GM11168 (cell line): ENCODE results near the gene MCIDAS.

ENCODE experiments used
- in situ Hi-C: fragments of 300-500 bp; cut with MboI; formaldehyde crosslinking; loops from one replicate; pipeline ENCODE4 v1.12.0; 2022; ENCODE audit warnings: low sequenced_read_pairs; ENCODE audit not compliant: unreplicated experiment

The MCIDAS gene

DNA sequence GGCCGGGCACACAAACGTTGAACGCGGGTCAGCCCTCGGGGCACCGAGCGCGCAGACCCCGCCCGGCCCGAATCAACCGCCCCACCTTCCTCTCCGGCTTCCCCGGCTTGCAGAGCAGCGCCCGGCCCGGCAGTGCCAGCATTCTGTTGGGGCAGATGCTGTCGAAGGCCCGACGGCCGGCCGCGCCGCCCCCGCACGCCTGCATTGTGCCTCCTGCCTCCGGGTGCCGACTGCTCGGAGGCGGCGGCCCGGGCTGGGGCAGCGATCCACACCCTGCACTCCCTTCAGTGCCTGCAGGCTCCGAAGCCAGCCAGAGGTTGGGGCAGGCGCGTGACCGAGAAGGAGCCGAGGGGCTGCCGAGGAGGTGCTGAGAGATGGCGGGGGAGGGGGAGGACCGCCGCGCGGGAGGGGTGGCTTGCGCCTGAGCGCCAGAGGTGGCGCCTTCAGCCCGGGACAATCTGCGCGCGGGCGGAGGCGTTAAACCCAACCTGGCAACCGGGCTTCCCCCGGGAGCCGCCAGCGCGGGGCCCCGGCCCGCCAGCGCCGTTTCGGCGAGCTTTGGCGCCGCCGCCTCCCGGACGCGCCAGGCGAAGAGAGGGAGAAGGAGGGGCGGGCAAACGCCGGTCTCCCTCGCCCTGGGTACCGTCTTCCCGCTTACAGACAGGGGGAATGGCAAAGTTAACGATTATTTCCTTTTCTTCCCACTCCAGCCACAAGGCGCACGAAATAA, at the start of gene MCIDAS:
MCIDAS (minus strand) TSS at position 382 of the 730 bp plus-strand sequence; CDS start at position 205, 177 bp downstream.
- in situ Hi-C loops, result no loop called here

DNA sequence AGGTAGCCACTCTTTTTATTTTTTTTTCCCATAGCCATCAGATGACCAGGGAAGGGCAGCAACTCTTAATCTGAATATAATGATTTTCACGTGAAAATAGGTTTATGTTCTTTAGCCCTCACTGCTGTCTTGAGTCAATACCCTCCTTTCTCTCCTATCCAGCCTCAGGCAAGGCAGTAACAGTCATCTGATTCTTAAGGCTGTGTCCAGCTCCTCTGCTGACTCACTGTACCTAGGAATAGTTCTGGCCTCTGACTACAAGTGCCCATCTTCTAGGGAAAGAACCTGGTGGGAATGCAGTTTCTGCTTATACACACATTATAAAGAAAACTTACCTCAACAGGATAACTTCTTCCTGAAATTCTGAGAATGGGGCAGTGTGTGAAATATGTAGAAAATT, 49.7 kb upstream of the MCIDAS start:
- in situ Hi-C loops, result no loop called here

DNA sequence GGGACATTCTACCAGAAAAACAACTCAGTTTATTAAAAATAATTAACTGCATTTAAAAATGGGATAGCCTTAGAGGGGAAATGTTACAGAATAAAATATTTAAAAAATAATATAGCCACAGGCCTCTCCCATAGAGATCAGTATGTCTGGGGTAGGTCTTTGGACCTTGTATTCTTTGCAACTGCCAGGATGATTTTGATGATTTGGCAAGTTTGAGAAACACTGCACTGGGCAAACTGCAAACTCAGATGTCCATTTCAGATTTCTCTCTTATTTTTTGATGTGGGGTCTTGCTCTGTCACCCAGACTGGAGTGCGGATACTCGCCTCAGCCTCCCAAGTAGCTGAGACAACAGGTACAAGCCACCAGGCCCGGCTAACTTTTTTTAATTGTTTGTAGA, 31.2 kb upstream of the MCIDAS start:
- in situ Hi-C loops, result no loop called here

DNA sequence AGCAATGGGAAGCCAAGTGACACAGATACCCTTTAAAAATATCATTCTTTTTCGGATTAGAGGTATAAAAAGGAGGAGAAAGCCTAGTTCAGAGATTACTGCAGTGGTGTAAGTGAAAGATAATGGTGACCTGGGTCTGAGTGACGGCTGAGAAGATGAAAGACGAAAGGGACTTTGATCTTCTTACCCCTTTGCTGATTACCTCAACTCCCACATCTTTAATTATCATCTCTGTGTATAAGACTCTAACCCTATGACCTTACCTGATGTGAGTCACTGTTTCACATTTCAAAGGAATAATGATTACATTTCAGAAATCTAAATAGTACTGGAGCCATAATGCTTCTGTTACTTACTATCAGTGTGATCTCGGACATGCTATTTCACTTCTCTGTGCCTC, 27.7 kb upstream of the MCIDAS start:
- in situ Hi-C loops, result no loop called here

DNA sequence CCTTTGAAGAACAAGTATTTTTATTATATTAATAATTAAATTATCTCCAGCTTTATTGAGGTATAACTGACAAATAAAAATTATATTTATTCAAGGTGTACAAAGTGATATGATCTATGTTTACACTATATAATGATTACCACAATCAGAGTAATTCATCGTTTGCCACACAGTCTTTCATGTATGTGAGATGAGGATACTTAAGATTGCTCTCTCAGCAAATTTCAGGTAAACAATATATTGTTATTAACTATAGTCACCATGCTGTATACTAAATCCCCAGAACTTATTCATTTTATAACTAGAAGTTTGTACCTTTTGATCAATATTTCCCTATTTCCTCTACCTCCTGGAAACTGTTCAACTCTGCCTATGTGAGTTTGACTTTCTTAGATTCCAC, 22.9 kb upstream of the MCIDAS start:
- in situ Hi-C loops, result no loop called here

DNA sequence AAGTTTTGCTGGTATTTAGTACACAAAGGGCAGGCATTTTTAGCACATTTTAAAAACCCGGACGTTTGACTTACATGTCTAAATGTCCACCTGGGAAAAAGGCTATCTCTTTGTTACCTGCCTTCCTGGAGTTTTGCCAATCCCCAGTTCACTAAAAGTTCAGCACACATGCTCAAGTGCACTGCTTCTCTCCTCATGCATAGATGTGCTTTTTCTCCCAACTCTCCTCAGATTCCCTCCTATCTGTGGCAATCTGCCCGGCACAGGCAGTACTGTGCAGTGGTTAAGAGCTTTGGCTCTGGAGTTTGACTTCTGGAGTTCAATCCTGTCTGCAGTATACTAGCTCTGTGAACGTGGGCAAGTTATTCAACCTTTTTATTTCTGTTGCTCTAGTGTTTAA, 14.6 kb upstream of the MCIDAS start:
- in situ Hi-C loops, result no loop called here

DNA sequence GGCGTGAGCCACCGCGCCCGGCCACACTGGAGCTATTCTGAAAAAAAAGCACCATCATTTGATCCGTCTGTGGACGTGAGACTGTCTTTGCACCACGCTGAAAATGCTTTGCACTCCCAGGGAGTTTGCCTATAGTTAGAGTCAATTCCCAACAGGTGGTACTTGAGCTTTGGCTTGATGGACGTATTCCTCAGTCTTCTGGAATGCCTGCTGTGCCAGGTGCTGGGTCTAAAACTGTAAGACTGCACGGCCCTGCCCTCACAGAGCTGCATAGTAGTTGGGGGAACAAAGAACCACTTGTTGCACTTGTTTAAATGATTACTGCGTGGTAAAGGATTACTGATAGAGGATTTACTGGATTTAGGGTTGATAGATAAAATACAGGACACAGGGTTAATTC, 9.7 kb upstream of the MCIDAS start:
- in situ Hi-C loops, result no loop called here

DNA sequence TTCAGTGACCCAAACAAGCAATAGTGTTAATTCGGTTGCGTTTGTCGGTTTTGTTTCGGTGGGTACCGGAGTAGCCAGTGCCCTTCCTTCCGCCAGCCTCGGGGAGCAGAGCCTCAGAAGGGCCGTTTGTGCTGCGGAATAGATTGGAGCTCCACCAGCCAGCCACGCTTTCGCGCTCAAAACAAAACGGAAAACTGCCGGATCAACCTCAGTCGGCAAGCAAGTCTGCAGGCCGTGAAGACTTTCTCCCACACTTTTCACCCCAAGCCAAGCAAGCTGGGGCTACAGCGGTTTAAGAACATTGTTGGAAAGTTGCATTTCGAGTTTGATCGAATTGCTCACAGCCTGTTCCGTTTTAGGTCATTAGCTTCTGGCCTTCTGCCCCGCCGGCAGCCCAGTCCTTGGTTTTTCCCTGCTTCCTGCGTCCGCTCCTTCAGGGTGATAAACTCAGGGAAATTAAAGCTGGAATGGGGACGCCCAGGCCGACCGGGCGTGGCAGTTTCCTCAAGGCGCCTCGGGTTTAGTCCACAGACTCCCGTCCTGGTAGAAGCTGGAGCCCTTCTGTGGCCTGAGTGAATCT, 7.1 kb upstream of the MCIDAS start:
- in situ Hi-C loops, result no loop called here

DNA sequence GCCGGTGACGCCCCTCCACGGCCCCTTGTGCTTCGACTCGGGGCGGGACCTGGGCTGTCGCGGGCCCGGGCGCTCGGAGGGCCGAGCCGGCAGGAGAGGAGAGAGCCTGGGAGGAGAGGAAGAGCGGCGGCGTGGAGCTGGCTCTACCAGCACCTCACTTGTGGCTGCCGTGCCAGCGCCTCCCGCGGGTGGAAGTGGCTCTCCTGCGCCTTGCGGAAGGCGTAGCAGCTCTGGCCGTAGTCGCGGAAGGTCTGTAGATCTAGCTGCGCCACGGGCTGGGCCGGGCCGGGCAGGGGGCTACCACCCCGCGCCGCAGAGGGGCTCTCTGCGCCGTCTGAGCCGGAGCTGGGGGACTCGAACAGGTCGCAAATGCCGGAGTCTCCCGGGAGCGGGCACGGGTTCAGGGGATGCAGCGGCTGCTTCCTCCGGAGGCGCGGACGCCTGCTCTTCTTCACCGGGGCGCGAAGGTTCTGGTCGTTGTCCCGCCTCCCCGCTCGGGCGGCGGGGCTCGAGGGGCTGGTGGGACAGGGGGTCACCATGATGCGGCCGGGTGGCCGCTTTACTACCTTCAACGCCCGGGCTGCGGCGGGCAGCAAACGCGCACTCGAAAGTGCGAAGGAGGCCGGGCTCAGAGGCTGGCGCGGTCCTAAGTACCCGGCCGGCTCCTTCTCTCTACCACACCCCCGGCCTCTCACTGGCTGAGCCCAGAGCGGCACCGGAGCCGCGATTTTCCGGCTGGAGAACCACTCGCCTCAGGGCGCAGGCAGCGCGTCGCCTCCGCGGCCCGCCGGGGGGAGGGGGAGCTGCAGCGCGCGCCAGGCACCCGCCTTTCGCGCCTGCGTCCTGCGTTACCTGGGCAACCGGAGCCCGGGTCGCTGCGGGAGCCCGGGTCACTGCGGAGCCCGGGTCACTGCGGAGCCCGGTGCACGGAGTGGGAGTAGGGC, 6.1 kb upstream of the MCIDAS start, which contains the start of gene CCNO:
CCNO (minus strand) TSS at position 624 of the 944 bp plus-strand sequence; CDS start at position 539, 85 bp downstream.
- in situ Hi-C loops, result no loop called here

DNA sequence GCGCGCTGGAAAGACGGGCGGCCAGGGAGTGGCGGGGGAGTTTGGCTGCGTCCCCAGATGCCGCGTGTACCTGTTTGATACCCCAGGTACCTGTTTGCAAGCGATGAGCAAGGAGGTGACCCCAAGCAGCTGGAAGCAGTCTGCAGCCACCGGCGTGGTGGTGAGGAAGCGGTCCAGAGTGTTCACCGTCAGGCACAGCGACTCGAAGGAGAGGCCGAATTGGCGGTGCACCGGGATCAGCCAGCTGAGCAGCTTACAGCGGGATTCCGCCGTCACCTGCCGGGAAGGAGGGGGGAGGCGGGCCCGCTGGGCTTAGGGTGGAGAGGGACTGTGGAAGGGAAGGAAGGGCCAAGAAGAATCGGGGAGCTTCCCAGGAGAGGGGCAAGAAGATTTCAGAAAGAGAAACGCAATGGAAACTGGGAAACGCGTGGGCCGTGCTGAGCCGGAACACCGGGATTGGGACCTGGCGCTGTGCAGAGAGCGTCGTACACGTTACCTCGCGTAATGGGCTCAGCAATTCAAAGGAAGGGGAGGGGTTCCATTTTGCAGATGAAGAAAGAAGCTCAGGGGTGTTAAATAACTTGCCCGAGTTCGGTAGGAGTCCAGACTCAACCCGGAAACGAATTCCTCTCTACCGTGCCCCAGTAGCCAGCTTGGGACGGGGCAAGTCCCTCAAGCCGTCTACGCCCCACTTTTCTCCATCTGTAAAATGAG, 5.3 kb upstream of the MCIDAS start:
- in situ Hi-C loops, result no loop called here

DNA sequence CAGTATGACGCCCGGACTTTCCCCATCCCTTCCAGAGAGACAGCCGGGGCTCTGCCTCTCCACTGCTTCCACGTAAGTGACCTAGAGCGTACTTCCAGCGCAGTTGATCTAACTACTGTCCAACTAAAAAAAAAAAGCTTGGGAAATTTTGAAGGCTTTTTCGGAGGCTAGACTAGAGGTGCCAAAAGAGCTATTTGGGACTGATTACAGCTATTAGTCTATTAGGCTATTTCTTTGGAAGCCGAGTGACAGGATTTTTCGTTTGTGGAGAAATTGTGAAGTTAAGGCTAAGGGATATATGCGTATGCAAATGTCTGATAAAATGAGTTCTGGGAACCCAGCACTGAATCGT, 4.8 kb upstream of the MCIDAS start:
- in situ Hi-C loops, result no loop called here

DNA sequence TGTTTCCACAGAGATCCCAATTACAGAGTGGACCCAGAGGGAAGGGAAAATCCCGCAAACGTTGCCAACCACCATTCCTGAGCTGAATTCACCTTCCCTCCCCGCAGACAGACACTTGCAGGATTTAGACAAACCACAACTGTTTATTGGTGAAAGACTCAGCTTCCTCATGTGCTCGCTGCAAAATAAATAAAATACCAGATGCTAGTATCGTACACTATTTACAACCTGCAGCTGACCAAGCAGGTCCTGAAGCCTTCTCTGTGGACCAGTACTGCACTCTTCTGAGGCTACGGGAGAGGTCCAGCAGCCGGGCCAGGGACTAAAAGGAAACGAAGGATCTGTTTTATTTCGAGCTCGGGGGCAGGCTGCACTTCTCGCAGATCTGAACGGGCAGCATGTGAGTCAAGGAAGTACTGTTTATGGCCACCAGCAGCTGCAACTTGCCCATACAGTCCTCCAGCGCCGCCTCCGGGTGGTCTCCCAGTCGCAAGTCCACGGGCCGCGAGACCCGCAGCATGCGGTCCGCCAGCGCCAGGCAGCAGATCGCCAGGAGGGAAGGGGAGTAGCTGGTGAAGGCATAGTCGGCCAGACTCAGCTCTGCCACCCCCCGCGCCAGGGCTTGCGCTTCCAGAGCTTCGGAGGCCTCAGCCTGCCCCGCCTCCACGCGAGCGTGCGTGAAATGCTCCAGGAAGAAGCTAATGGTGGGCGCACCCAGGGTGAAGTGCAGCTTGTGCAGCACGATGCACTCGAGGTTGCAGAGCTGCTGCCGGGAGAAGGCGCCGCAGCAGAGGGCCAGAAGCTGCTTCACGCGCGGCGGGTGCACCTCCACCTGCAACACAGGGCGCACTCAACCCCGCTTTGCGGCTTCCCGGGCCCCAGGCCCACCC, 4.2 kb upstream of the MCIDAS start:
- in situ Hi-C loops, result no loop called here

DNA sequence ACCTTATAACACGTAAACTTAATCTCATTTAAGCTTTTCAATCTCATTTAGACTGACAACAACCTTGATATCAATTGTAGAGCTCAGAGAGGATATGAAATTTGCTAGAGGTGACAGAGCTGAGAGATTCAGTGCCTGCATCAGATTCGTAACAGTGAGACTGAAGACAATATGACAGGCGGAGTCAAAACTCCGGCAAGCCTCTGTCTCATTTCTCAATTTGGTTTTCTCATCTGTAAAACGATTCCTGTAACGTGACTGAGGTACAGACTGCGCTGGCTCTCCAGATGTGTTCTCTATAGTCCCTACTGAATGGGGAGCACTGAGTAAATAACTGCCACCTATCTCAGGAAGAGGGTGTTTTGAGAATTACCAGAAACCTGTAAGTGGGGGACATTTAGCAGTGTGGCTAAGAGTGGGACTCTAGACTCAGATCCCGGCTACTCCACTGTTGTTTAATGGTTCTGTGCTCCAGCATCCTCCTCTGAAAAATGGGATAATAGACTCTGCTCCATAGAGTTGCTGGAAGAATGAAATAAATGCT, 3.0 kb upstream of the MCIDAS start:
- in situ Hi-C loops, result no loop called here

DNA sequence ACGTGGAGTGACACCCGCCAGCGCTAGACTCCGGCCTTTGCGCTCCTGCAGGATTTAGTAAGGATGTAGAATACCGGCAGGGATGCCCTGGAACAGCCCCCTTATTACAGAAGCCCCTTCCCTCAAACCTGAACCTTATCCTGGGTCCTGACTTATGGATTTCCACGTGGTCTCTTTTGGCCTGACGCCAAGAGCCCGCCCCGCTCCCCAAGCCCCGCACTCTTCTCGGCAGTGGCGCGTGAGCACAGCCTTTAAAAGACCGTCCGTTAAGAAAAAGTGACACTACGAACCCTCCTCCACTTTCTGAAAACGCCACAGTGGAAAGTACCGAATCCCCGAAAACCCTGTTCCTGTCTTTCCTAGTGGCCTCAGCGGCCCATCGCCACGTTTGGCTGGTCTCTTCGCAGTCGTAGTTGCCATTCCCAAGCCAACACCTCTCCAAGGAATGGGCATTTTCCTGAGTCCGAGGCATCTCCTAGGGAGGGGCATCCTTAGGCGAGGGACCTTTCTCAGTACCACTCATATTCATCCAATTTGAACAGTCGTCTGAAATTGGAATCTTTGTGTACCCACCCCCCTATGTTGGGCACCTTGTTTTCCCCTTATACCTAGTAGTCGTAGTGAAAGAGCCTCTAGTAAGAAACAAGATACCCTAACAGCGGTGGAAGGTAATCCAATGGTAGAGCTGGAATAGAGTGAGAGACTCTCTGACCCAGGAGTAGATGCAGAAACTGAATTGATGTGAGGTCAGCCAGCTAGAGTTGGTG, 732 bp upstream of the MCIDAS start:
- in situ Hi-C loops, result no loop called here

DNA sequence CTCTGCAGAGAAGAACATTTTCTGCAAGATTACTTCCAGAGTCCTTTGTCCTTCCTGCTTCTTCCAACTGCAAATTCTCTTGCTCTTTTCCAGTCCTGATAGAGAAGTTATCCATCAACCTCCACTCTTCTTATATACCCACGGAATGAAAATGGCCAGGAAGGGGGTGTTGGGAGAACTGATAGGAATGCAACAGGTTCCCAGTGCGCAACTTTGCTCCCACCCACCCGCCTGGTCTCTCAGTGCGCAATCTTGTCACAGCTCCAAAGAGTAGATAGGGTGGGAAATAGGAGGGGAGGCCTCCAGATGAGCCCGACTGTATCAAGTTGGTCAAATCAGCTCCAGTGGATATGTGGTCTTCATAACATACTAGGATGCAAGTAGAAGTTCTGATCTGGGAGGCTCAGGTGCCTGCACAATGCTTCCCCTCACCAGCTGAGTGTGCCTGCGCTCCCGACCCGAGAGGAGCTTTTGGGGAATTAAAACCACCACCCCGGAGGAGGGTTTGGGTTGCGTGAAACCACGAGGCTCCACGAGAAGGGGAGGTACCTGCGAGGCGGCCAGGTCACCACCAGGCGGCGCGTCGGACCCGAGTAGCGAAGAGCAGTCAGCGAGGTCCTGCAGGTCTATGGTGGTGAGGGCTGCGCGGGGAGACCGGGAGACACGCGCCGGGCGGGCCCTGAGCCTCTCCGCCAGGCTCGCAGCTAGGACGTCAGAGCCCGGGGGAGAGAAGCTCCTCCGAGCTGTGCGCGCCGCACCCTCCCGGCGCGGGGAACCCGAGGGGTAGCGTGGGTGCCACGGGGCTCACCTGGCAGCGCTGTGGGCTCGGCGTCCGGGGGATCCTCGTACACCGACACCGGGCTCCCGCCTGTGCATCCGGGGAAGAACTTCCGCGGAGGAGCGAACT, 835 bp downstream of the MCIDAS start:
- in situ Hi-C loops, result no loop called here

DNA sequence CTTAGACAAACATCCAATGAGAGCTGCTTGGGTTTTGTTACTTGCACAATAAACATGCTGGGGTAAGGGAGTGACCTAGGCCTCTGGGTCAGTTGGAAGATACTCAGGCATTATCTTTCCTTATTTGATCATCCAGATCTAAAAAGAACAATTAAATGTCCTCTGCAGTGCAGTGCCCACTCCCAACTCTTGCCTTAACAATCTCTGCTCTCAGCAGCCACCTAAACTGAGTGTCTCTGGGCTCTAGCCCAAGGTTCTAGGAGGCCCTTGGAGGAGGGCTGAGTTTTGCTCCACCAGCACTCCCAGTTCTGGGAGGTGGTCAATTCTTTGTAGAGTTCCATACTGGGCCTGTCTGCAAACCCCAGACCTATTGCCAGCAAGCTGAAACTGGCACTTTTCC, 1.8 kb downstream of the MCIDAS start:
- in situ Hi-C loops, result no loop called here

DNA sequence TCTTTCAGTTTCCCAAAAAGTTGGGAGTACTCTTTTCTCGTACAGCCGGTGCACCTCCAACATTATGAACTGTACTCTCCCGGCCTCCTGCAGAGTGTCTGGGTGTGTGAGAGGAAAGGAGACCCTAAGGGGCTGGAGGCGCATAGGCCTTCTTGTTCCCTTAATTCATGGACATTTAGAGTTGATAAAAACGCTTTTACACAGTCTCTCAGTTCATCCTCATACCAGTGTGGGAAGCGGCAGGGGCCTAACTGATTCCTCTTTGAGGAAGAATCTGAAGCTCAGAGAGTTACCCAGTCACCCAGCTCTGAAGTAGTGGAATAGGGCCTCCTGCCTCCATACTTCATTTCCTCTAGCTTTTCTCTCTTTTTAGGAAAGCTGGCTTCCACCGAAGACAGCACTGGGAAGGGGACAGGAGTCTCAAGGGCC, 3.3 kb downstream of the MCIDAS start:
- in situ Hi-C loops, result no loop called here
